Measurements from ENCODE around the gene HIVEP3. TPM values are rescaled to one million over a fixed set of nuclear protein-coding genes. Genes with fewer than 3 reads are reported as not detected.

HIVEP3 gene
- total RNA-seq, 2 experiments from 2014 or later = 19.4 to 21.3 TPM

GRCh38 chr1:41813755-41814745 lies 104.7 kb downstream of the HIVEP3 start:
- H3K4me1 Mint-ChIP-seq = peaks cover 35% of the 10 kb centered on the region
- H3K9me3 Mint-ChIP-seq = no peaks in the 10 kb centered on the region
- H3K27me3 Mint-ChIP-seq = no peaks in the 10 kb centered on the region
- no peak overlapping the region for H3K4me3 Mint-ChIP-seq
- no peaks in the 10 kb centered on the region for H3K36me3 Mint-ChIP-seq
- no peak for DNase-seq
- H3K27ac Mint-ChIP-seq = no peak overlapping the region

- Mint-ChIP-seq H3K9me3 (no peaks in the 10 kb centered on the region), H3K4me3 (no peak overlapping the region), H3K36me3 (no peaks in the 10 kb centered on the region), H3K27ac (no peak overlapping the region), H3K4me1 (peaks cover 31% of the 10 kb centered on the region), H3K27me3 (no peaks in the 10 kb centered on the region)
- no peak for DNase-seq
Measured at GRCh38 chr1:41813226-41813625, 105.5 kb downstream of the HIVEP3 start.

GRCh38 chr1:41812453-41812852 lies 106.3 kb downstream of the HIVEP3 start:
- Mint-ChIP-seq H3K4me3 (no peak overlapping the region), H3K36me3 (no peaks in the 10 kb centered on the region), H3K4me1 (peaks cover 39% of the 10 kb centered on the region), H3K27ac (no peak overlapping the region), H3K27me3 (no peaks in the 10 kb centered on the region), H3K9me3 (no peaks in the 10 kb centered on the region)
- DNase-seq = no peak

GRCh38 chr1:41812051-41812450 lies 106.7 kb downstream of the HIVEP3 start:
- Mint-ChIP-seq H3K36me3 (no peaks in the 10 kb centered on the region), H3K27ac (no peak overlapping the region), H3K27me3 (no peaks in the 10 kb centered on the region), H3K4me1 (peaks cover 43% of the 10 kb centered on the region), H3K4me3 (no peak overlapping the region), H3K9me3 (no peaks in the 10 kb centered on the region)
- DNase-seq = peak; percentile 41

GRCh38 chr1:41811051-41811795 lies 107.5 kb downstream of the HIVEP3 start:
- H3K27ac Mint-ChIP-seq = no peak overlapping the region
- no peaks in the 10 kb centered on the region for H3K27me3 Mint-ChIP-seq
- peak; percentile 24 for DNase-seq
- H3K4me3 Mint-ChIP-seq = no peak overlapping the region
- H3K36me3 Mint-ChIP-seq = no peaks in the 10 kb centered on the region
- no peaks in the 10 kb centered on the region for H3K9me3 Mint-ChIP-seq
- H3K4me1 Mint-ChIP-seq = peaks cover 50% of the 10 kb centered on the region

GRCh38 chr1:41810446-41810845 lies 108.3 kb downstream of the HIVEP3 start:
- no peaks in the 10 kb centered on the region for H3K27me3 Mint-ChIP-seq
- H3K4me1 Mint-ChIP-seq = peaks cover 58% of the 10 kb centered on the region
- H3K4me3 Mint-ChIP-seq = no peak overlapping the region
- H3K9me3 Mint-ChIP-seq = no peaks in the 10 kb centered on the region
- H3K36me3 Mint-ChIP-seq = no peaks in the 10 kb centered on the region
- H3K27ac Mint-ChIP-seq = no peak overlapping the region
- DNase-seq = peak; percentile 49

- H3K36me3 Mint-ChIP-seq = no peaks in the 10 kb centered on the region
- no peaks in the 10 kb centered on the region for H3K27me3 Mint-ChIP-seq
- H3K4me3 Mint-ChIP-seq = no peak overlapping the region
- no peak overlapping the region for H3K27ac Mint-ChIP-seq
- no peak for DNase-seq
- peaks cover 66% of the 10 kb centered on the region for H3K4me1 Mint-ChIP-seq
- no peaks in the 10 kb centered on the region for H3K9me3 Mint-ChIP-seq
Measured at GRCh38 chr1:41809692-41810091, 109.0 kb downstream of the HIVEP3 start.

- Mint-ChIP-seq H3K9me3 (no peaks in the 10 kb centered on the region), H3K27me3 (no peaks in the 10 kb centered on the region), H3K4me1 (peaks cover 86% of the 10 kb centered on the region), H3K36me3 (no peaks in the 10 kb centered on the region), H3K27ac (peak overlapping the region; percentile 91), H3K4me3 (peak overlapping the region; percentile 63)
- DNase-seq = no peak
Measured at GRCh38 chr1:41807390-41807789, 111.3 kb downstream of the HIVEP3 start.

- Mint-ChIP-seq H3K27ac (peak overlapping the region; percentile 91), H3K36me3 (no peaks in the 10 kb centered on the region), H3K9me3 (no peaks in the 10 kb centered on the region), H3K4me3 (peak overlapping the region; percentile 63), H3K27me3 (no peaks in the 10 kb centered on the region), H3K4me1 (peaks cover 81% of the 10 kb centered on the region)
- DNase-seq = peak; percentile 71
Measured at GRCh38 chr1:41806472-41807155, 112.1 kb downstream of the HIVEP3 start.

- peaks cover 78% of the 10 kb centered on the region for H3K4me1 Mint-ChIP-seq
- H3K36me3 Mint-ChIP-seq = no peaks in the 10 kb centered on the region
- H3K9me3 Mint-ChIP-seq = no peaks in the 10 kb centered on the region
- peak overlapping the region; percentile 91 for H3K27ac Mint-ChIP-seq
- peak overlapping the region; percentile 63 for H3K4me3 Mint-ChIP-seq
- DNase-seq = peak; percentile 60
- H3K27me3 Mint-ChIP-seq = no peaks in the 10 kb centered on the region
Measured at GRCh38 chr1:41805771-41806471, 112.8 kb downstream of the HIVEP3 start.

- Mint-ChIP-seq H3K9me3 (no peaks in the 10 kb centered on the region), H3K4me3 (no peak overlapping the region), H3K4me1 (peaks cover 81% of the 10 kb centered on the region), H3K27me3 (no peaks in the 10 kb centered on the region), H3K27ac (peak overlapping the region; percentile 46), H3K36me3 (no peaks in the 10 kb centered on the region)
- DNase-seq = peak; percentile 13
Measured at GRCh38 chr1:41804176-41804575, 114.5 kb downstream of the HIVEP3 start.

- Mint-ChIP-seq H3K4me3 (no peak overlapping the region), H3K27ac (peak overlapping the region; percentile 72), H3K36me3 (peaks cover 3% of the 10 kb centered on the region), H3K9me3 (no peaks in the 10 kb centered on the region), H3K27me3 (no peaks in the 10 kb centered on the region), H3K4me1 (peaks cover 79% of the 10 kb centered on the region)
- DNase-seq = no peak
Measured at GRCh38 chr1:41803656-41804055, 115.1 kb downstream of the HIVEP3 start.

- Mint-ChIP-seq H3K9me3 (no peaks in the 10 kb centered on the region), H3K4me3 (no peak overlapping the region), H3K4me1 (peaks cover 74% of the 10 kb centered on the region), H3K27me3 (no peaks in the 10 kb centered on the region), H3K27ac (peak overlapping the region; percentile 72), H3K36me3 (peaks cover 3% of the 10 kb centered on the region)
- DNase-seq = no peak
Measured at GRCh38 chr1:41802532-41803501, 115.9 kb downstream of the HIVEP3 start.
